PFSK-1 (cell line): ENCODE measurements around the gene BCORL1.

Source experiments
- FOXP2 ChIP-seq: optimal IDR thresholded peaks from 2 replicates; pipeline ENCODE3; 2011; ENCODE audit warnings: borderline replicate concordance, control low read depth, inconsistent platforms; ENCODE audit not compliant: insufficient read depth; ENCODE audit errors: extremely low read length, extremely low read depth
- POLR2AphosphoS5 ChIP-seq: IDR thresholded peaks from 2 replicates; pipeline ENCODE4 v1.6.1; 2012; ENCODE audit warnings: low read depth, mild to moderate bottlenecking, control low read depth, low read length, moderate library complexity
- SIN3A ChIP-seq: IDR thresholded peaks from 2 replicates; pipeline ENCODE4 v1.6.1; 2012; ENCODE audit warnings: mild to moderate bottlenecking, low read length, moderate library complexity, borderline replicate concordance; ENCODE audit not compliant: insufficient read depth
- TAF1 ChIP-seq: IDR thresholded peaks from 2 replicates; pipeline ENCODE4 v1.6.1; 2012; ENCODE audit warnings: low read length, control low read depth, borderline replicate concordance; ENCODE audit not compliant: insufficient read depth
- TF ChIP-seq, protein P1 (sequence below), 2 experiments: IDR thresholded peaks; 2 replicates each; pipeline versions ENCODE4 v1.6.1 to v1.8.0; 2011 to 2012; ENCODE audit warnings: low read depth in 2 of 2, low read length in 2 of 2, control low read depth in 1 of 2, inconsistent platforms in 1 of 2, mild to moderate bottlenecking in 1 of 2, moderate library complexity in 1 of 2; ENCODE audit not compliant: insufficient read depth in 1 of 2

BCORL1 gene

DNA sequence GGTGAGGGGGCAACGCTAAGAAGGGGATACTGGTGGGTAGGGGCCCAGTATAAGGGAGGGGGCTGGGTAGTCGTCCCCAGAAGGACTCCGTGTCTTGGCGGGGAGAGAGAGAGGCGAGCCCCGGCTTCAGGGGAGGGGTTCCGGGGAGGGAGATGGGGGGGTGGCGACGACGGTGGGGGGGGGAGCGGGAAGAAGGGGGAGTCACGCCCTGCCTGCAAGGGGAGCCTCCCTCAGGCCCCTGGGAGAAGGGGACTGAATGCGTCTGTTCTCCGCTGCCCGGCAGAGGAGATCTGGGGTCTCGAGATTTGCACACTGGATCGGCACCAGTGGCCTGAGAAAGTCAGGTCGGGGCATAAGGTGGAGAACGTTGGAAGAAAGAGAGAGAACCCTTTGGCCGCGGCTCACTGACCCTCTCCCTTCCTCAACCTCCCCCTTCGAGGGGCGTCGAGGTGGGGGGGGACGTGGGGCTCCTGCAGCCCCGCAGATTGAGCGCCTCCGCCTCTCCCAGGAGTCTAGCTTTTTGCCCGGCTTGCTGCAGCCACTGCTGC, 609 bp upstream of the BCORL1 start:
- TF ChIP-seq TAF1 (no peak), POLR2AphosphoS5 (no peak), SIN3A (no peak), FOXP2 (no peak)
- TF ChIP-seq, protein P1, sequence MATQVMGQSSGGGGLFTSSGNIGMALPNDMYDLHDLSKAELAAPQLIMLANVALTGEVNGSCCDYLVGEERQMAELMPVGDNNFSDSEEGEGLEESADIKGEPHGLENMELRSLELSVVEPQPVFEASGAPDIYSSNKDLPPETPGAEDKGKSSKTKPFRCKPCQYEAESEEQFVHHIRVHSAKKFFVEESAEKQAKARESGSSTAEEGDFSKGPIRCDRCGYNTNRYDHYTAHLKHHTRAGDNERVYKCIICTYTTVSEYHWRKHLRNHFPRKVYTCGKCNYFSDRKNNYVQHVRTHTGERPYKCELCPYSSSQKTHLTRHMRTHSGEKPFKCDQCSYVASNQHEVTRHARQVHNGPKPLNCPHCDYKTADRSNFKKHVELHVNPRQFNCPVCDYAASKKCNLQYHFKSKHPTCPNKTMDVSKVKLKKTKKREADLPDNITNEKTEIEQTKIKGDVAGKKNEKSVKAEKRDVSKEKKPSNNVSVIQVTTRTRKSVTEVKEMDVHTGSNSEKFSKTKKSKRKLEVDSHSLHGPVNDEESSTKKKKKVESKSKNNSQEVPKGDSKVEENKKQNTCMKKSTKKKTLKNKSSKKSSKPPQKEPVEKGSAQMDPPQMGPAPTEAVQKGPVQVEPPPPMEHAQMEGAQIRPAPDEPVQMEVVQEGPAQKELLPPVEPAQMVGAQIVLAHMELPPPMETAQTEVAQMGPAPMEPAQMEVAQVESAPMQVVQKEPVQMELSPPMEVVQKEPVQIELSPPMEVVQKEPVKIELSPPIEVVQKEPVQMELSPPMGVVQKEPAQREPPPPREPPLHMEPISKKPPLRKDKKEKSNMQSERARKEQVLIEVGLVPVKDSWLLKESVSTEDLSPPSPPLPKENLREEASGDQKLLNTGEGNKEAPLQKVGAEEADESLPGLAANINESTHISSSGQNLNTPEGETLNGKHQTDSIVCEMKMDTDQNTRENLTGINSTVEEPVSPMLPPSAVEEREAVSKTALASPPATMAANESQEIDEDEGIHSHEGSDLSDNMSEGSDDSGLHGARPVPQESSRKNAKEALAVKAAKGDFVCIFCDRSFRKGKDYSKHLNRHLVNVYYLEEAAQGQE (IDR thresholded peaks at IDR 0.05; ENCODE audit: insufficient read depth in 1 of 2, low read depth in 2 of 2, low read length in 2 of 2): no peak

DNA sequence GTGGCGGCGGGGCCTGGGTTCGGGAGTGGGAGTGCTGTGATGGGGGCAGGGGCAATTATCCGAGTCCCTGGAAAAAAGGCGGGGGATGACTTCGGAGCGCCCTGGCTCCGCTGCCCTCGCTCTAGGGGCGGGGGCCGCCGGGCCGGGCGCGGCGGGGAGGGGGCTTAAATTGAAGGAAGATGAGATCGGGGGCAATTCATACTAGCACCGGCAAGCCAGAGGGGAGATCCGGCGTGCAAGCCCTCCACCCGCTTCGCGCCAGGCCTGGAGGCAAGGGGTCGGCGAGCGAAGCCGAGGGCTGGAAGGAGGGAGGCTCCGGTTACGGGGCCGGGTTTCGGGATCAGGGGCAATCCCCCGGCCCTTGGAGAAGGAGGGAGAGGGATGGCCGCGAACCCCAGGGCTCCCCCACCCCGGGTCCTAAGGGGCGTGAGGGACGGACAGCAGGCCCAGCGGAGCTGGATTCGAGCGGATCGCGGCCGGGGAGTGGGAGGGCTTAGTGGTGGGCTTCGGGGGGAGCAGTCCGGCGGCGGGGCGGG, 1.2 kb downstream of the BCORL1 start:
- TF ChIP-seq, protein P1 (IDR thresholded peaks at IDR 0.05; ENCODE audit: insufficient read depth in 1 of 2, low read depth in 2 of 2, low read length in 2 of 2): no peak
- TF ChIP-seq TAF1: no peak
- TF ChIP-seq POLR2AphosphoS5: no peak
- TF ChIP-seq FOXP2: no peak
- TF ChIP-seq SIN3A: no peak

DNA sequence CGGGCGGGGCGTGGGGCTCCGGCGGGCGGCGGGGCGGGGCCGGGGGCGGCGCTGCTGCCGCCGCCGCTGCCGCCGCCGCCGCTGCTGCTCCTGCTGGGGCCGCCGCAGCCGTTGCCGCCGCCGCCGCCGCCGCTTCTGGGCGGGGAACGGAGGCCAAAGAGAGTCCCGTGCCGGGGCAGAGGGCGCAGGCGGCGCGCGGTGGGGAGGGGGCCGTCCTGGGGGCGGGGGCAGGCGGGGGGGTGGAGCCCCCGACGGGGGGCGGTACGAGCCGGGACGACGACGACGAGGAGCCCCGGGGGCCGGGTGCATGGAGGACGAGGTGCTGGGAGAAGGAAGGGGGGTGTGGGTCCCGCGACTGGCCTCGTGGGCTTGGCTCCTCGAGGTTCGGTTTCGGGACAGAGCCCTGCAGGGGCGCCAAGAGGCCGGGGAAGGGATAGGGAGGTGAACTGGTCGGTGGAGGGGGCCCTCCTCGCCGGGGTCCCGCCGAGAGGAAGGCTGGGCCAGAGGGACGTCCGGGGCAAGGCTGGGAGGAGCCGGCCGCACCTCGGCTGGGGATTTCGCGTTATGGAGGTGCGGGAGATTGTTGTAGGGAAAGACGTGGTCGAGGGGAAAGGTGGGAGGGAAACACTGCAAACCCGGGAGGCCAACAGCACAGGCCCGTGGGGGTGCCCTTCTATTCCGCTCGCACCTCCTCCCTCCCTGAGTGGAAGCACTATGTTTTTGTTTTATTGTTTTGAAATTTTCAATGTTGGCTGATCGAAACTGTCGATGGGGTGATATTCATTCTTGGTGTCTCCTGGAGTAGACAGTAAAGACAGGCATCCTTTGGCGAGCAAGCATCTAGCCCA, 1.9 kb downstream of the BCORL1 start:
- TF ChIP-seq POLR2AphosphoS5 (no peak), FOXP2 (no peak), TAF1 (no peak), SIN3A (no peak)
- TF ChIP-seq, protein P1 (IDR thresholded peaks at IDR 0.05; ENCODE audit: insufficient read depth in 1 of 2, low read depth in 2 of 2, low read length in 2 of 2): no peak

DNA sequence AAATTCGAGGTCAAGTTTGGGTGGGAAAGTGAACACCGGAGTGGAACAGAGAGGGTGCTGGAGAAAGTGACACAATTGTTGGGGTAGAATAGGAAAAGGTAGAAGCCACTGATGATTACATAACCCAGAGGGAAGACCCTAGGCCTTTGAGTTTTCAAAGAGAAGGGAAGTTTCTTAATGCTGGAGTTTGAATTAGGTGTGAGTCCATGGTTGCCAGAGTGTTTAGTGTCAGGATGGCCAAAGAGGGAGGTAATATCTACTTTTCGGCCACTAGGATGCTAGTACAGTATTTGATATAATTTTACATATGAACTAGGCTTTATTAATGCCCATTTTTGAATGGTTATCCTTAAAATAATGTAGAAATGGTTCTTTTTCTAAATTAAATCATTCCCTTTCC, 5.4 kb downstream of the BCORL1 start:
- no peak for TF ChIP-seq TAF1
- no peak for TF ChIP-seq FOXP2
- TF ChIP-seq, protein P1 (IDR thresholded peaks at IDR 0.05; ENCODE audit: insufficient read depth in 1 of 2, low read depth in 2 of 2, low read length in 2 of 2): no peak
- no peak for TF ChIP-seq POLR2AphosphoS5
- TF ChIP-seq SIN3A: no peak

DNA sequence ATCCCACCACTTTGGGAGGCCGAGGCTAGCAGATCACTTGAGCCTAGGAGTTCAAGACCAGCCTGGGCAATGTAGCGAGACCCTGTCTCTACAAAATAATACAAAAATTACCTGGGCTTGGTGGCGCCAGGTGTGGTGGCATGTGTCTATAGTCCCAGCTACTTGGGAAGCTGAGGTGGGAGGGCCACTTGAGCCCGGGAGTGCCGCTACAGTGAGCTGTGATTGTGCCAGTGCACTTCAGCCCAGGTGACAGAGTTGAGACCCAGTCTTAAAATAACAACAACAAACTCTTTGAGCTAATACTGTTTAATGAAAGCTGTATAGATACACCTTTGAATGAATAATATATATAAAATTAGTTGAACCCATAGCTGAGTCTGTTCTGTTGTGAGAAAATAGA, 9.7 kb downstream of the BCORL1 start:
- no peak for TF ChIP-seq FOXP2
- no peak for TF ChIP-seq SIN3A
- TF ChIP-seq, protein P1 (IDR thresholded peaks at IDR 0.05; ENCODE audit: insufficient read depth in 1 of 2, low read depth in 2 of 2, low read length in 2 of 2): no peak
- TF ChIP-seq POLR2AphosphoS5: no peak
- TF ChIP-seq TAF1: no peak
